Epithelial cell of esophagus (primary cell): ENCODE results near the gene MUC5AC.

Experiments
- DNase-seq: peaks from one replicate; pipeline ENCODE4 v3.0.0; 2010; ENCODE audit warnings: low read depth
- H3K4me3 ChIP-seq: 2 replicates; pipeline ENCODE4 v1.5.1; 2011; ENCODE audit warnings: mild to moderate bottlenecking, low read length, control low read depth
- CTCF ChIP-seq: IDR thresholded peaks from 2 replicates; pipeline ENCODE4 v1.5.1; 2011; ENCODE audit warnings: low read depth, mild to moderate bottlenecking, low read length, control low read depth, inconsistent platforms; ENCODE audit not compliant: insufficient read depth; ENCODE audit errors: missing control alignments

MUC5AC gene

GRCh38 chr11:1226226-1226985, 68.7 kb downstream of the MUC5AC start:
- DNase-seq = no peak
- no peak overlapping the region for H3K4me3 ChIP-seq
- no peak for TF ChIP-seq CTCF

GRCh38 chr11:1226986-1227550, 69.3 kb downstream of the MUC5AC start:
- no peak overlapping the region for H3K4me3 ChIP-seq
- no peak for TF ChIP-seq CTCF
- no peak for DNase-seq

- no peak for DNase-seq
Measured at GRCh38 chr11:1227551-1228100, 69.9 kb downstream of the MUC5AC start.

GRCh38 chr11:1228101-1228821, 70.5 kb downstream of the MUC5AC start:
- no peak for DNase-seq
- no peak overlapping the region for H3K4me3 ChIP-seq
- no peak for TF ChIP-seq CTCF

More at GRCh38 chr11:1227551-1228100, 69.9 kb downstream of the MUC5AC start:
- H3K4me3 ChIP-seq = no peak overlapping the region
- no peak for TF ChIP-seq CTCF

- no peak for DNase-seq
Measured at GRCh38 chr11:1228921-1229451, 71.2 kb downstream of the MUC5AC start.

More at GRCh38 chr11:1228921-1229451, 71.2 kb downstream of the MUC5AC start:
- no peak for TF ChIP-seq CTCF
- no peak overlapping the region for H3K4me3 ChIP-seq
